SH-SY5Y (cell line): ENCODE results near the gene UBIAD1.

Experiments used
- GATA2 ChIP-seq: IDR thresholded peaks from 2 replicates; pipeline ENCODE4 v1.6.1; 2011; ENCODE audit warnings: mild to moderate bottlenecking, low read depth, low read length
- GATA3 ChIP-seq: IDR thresholded peaks from 2 replicates; pipeline ENCODE4 v1.6.1; 2011; ENCODE audit warnings: low read depth, mild to moderate bottlenecking, low read length, moderate library complexity

Gene UBIAD1

GRCh38 chr1:11320153-11320936, 47.3 kb downstream of the UBIAD1 start:
- TF ChIP-seq GATA2 = no peak
- TF ChIP-seq GATA3 = no peak

- TF ChIP-seq GATA2 (no peak), GATA3 (no peak)
Measured at GRCh38 chr1:11321656-11322491, 48.9 kb downstream of the UBIAD1 start.

- TF ChIP-seq GATA3 (no peak), GATA2 (peak; percentile 50; the same call in 1 of the 2 replicates)
Measured at GRCh38 chr1:11324567-11325165, 51.7 kb downstream of the UBIAD1 start.

- TF ChIP-seq GATA2 = no peak
Measured at GRCh38 chr1:11326070-11326469, 53.1 kb downstream of the UBIAD1 start.

- TF ChIP-seq GATA3 (no peak), GATA2 (no peak)
Measured at GRCh38 chr1:11328444-11328843, 55.4 kb downstream of the UBIAD1 start.

- TF ChIP-seq GATA3 (no peak), GATA2 (no peak)
Measured at GRCh38 chr1:11330411-11330810, 57.4 kb downstream of the UBIAD1 start.

GRCh38 chr1:11331036-11331944, 58.3 kb downstream of the UBIAD1 start:
- TF ChIP-seq GATA3 = no peak
- no peak for TF ChIP-seq GATA2

GRCh38 chr1:11331945-11332546, 59.0 kb downstream of the UBIAD1 start:
- no peak for TF ChIP-seq GATA2
- no peak for TF ChIP-seq GATA3

GRCh38 chr1:11333631-11334030, 60.6 kb downstream of the UBIAD1 start:
- TF ChIP-seq GATA3 (no peak), GATA2 (no peak)

- TF ChIP-seq GATA2 = no peak
- TF ChIP-seq GATA3 = no peak
Measured at GRCh38 chr1:11334261-11334804, 61.3 kb downstream of the UBIAD1 start.

GRCh38 chr1:11334821-11335220, 61.8 kb downstream of the UBIAD1 start:
- TF ChIP-seq GATA2 = no peak
- no peak for TF ChIP-seq GATA3

- TF ChIP-seq GATA2 (no peak), GATA3 (no peak)
Measured at GRCh38 chr1:11335417-11336056, 62.5 kb downstream of the UBIAD1 start.
